ENCODE measurements around the gene CENATAC. TPM values are rescaled to one million over a fixed set of nuclear protein-coding genes. Genes with fewer than 3 reads are reported as not detected.
"Not testable (repeated sequence)": the region's sequence is repeated elsewhere in the genome, so short reads cannot be mapped to it uniquely, and the experiment has no call there.

CENATAC gene
- total RNA-seq, 1 donor from 2014 or later: 57.0 TPM

- no peak for DNase-seq (ENCODE audit: low spot score)
- no peak for ATAC-seq
- intact Hi-C loops (cut with DNase I): no loop called here
Observed at GRCh38 chr11:119042927-119043326, 45.0 kb downstream of the CENATAC start.

DNA sequence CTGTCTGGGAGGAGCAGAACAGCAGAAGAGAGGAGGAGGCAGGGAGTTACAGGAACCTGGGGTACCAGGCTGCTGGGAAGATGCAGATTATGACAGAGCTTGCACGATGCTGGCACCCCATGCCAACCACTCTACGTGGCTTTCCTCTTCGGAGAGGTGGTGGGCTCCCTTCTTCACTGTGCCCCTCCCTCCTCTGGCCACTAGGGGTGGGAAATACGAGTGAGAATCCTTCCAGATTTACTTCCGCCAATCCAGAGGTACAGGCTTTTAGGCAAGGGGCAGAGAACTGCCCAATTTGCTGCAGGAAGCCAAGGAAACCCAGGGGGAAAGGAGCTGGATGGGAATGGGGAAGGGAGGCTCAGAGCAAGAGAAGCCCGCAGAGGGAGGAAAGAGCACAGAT, 46.8 kb downstream of the CENATAC start:
- intact Hi-C loops (cut with DNase I): no loop called here
- DNase-seq (ENCODE audit: low spot score): no peak
- no peak for ATAC-seq

DNA sequence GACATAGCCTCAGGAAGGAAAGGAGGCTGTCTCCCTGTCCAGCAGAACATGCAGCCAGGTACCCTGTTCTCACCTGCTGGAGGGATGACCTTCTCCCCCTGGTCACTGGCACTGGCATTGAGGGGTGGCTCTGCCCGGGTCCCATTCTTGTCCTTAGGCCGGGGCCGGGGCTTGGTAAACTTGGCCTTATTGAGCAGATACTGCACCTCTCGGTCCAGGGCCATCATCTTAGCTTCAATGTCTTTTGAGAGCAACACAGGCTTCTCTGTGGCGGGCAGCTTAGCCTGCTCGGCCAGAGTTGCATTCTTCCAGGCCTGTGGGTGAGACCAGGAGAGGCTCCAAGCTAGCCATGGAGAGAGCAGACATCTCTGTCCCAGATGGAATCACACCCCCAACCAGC, 48.6 kb downstream of the CENATAC start:
- DNase-seq (ENCODE audit: low spot score) (no peak), ATAC-seq (no peak)
- intact Hi-C loops (cut with DNase I): no loop called here

DNA sequence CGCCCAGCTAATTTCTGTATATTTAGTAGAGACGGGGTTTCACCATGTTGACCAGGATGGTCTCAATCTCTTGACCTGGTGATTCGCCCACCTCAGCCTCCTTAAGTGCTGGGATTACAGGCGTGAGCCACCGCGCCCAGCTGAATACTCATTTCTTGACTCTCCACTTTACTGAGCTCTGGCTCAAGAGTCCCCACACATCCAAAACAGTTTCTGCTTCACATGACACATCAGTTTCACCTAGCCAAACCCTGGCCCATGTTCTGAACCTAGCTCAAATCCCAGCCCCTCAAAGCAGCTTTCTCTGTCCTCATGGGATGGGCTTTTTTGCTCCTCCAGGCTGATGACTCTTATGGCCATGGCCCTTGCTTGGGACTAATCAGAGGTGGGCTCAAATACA, 49.3 kb downstream of the CENATAC start:
- no peak for ATAC-seq
- intact Hi-C loops (cut with DNase I): no loop called here
- no peak for DNase-seq (ENCODE audit: low spot score)

GRCh38 chr11:119048644-119049043, 50.7 kb downstream of the CENATAC start:
- no peak for ATAC-seq
- intact Hi-C loops (cut with DNase I): no loop called here

GRCh38 chr11:119049081-119049480, 51.1 kb downstream of the CENATAC start:
- intact Hi-C loops (cut with DNase I): no loop called here

More at GRCh38 chr11:119048644-119049043, 50.7 kb downstream of the CENATAC start:
- DNase-seq (ENCODE audit: low spot score): no peak

GRCh38 chr11:119051440-119052162, 53.7 kb downstream of the CENATAC start:
- intact Hi-C loops (cut with DNase I): no loop called here
- DNase-seq (ENCODE audit: low spot score): no peak
- no peak for ATAC-seq

More at GRCh38 chr11:119049081-119049480, 51.1 kb downstream of the CENATAC start:
- DNase-seq (ENCODE audit: low spot score) (no peak), ATAC-seq (no peak)

- DNase-seq (ENCODE audit: low spot score) (no peak), ATAC-seq (no peak)
- intact Hi-C loops (cut with DNase I): no loop called here
Observed at GRCh38 chr11:119052163-119052814, 54.4 kb downstream of the CENATAC start.

GRCh38 chr11:119054418-119054817, 56.5 kb downstream of the CENATAC start:
- intact Hi-C loops (cut with DNase I): no loop called here
- DNase-seq (ENCODE audit: low spot score): no peak
- no peak for ATAC-seq

DNA sequence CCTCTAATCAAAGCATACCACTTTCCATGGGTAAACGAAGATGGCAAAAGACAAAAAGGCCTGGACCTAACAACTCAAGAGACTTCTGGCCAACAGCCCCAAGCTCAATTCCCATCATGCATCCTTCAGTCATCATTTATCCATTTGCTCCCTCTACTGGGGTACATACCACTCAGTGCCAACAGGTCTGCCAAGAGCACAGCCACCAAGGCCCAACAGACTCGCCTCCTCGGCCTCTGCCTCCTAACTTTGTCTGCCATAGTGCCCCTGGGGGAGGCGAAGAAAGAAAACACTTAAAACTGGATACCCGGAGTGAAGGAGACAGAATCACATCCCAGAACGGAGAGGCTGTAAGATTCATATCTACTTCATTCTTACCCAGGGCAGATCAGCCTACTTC, 58.0 kb downstream of the CENATAC start:
- ATAC-seq (no peak), DNase-seq (ENCODE audit: low spot score) (no peak)
- intact Hi-C loops (cut with DNase I): no loop called here

- peak; percentile 1 for ATAC-seq
- peak; percentile 69 for DNase-seq (ENCODE audit: low spot score)
- intact Hi-C loops (cut with DNase I): no loop called here
Observed at GRCh38 chr11:119056421-119056999, 58.6 kb downstream of the CENATAC start.

GRCh38 chr11:119057000-119057769, 59.2 kb downstream of the CENATAC start, which contains the start of gene HYOU1:
Gene HYOU1 (minus strand): TSS chr11:119057205. CDS start chr11:119056160, 1,045 bp downstream.
- peak; percentile 99 for DNase-seq (ENCODE audit: low spot score)
- ATAC-seq: peak; percentile 99
- intact Hi-C loops (cut with DNase I): no loop called here

- DNase-seq (ENCODE audit: low spot score); ATAC-seq; intact Hi-C loops (cut with DNase I): not testable (repeated sequence)
Observed at GRCh38 chr11:119059128-119059527, 61.2 kb downstream of the CENATAC start.

GRCh38 chr11:119061256-119061655, 63.3 kb downstream of the CENATAC start:
- intact Hi-C loops (cut with DNase I): no loop called here
- DNase-seq (ENCODE audit: low spot score) (no peak), ATAC-seq (no peak)

DNA sequence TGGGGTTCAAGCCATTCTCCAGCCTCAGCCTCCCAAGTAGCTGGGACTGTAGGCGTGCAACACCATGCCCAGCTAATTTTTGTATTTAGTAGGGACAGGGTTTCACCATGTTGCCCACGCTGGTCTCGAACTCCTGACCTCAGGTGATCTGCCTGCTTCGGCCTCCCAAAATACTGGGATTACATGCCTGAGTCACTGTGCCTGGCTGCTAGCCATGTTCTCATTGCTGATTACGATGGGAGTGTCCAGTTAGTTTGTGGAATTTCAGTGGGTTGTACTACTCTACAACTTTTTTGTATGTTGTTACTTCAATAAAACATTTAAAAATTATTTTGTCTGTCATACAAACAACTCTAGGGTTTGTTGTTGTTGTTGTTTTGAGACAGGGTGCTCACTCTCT, 64.8 kb downstream of the CENATAC start:
- intact Hi-C loops (cut with DNase I): no loop called here
- DNase-seq (ENCODE audit: low spot score) (no peak), ATAC-seq (no peak)

- DNase-seq (ENCODE audit: low spot score): no peak
- no peak for ATAC-seq
- intact Hi-C loops (cut with DNase I): no loop called here
Observed at GRCh38 chr11:119065369-119065768, 67.4 kb downstream of the CENATAC start.
